Measurements from ENCODE around the gene TMEM126A. TPM values are rescaled to one million over a fixed set of nuclear protein-coding genes. Genes with fewer than 3 reads are reported as not detected.

TMEM126A gene
- total and polyA plus RNA-seq, 2 of the 13 experiments (the other 11 are each of a cell fraction or from before 2014, with no cell fraction given): 59.5 to 66.9 TPM

- peak; percentile 78 for TF ChIP-seq ZNF614 (CRISPR knock-in tag; IDR thresholded peaks at IDR 0.05; ENCODE audit: borderline replicate concordance)
- TF ChIP-seq ZNF530 (CRISPR knock-in tag; IDR thresholded peaks at IDR 0.05; ENCODE audit: low read depth): no peak
- no peak for TF ChIP-seq ZSCAN20 (CRISPR knock-in tag; IDR thresholded peaks at IDR 0.05; ENCODE audit: borderline replicate concordance)
- TF ChIP-seq, protein P1, sequence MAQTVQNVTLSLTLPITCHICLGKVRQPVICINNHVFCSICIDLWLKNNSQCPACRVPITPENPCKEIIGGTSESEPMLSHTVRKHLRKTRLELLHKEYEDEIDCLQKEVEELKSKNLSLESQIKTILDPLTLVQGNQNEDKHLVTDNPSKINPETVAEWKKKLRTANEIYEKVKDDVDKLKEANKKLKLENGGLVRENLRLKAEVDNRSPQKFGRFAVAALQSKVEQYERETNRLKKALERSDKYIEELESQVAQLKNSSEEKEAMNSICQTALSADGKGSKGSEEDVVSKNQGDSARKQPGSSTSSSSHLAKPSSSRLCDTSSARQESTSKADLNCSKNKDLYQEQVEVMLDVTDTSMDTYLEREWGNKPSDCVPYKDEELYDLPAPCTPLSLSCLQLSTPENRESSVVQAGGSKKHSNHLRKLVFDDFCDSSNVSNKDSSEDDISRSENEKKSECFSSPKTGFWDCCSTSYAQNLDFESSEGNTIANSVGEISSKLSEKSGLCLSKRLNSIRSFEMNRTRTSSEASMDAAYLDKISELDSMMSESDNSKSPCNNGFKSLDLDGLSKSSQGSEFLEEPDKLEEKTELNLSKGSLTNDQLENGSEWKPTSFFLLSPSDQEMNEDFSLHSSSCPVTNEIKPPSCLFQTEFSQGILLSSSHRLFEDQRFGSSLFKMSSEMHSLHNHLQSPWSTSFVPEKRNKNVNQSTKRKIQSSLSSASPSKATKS (CRISPR knock-in tag; IDR thresholded peaks at IDR 0.05): no peak
- TF ChIP-seq PLRG1 (conservative IDR thresholded peaks at IDR 0.05): no peak
- no peak for TF ChIP-seq FOXJ3 (CRISPR knock-in tag; IDR thresholded peaks at IDR 0.05; ENCODE audit: borderline replicate concordance)
- no peak for TF ChIP-seq ZNF296 (CRISPR knock-in tag; conservative IDR thresholded peaks at IDR 0.05)
- TF ChIP-seq CEBPZ (IDR thresholded peaks at IDR 0.05; ENCODE audit: low read length): no peak
- TF ChIP-seq ZNF841 (CRISPR knock-in tag; IDR thresholded peaks at IDR 0.05; ENCODE audit: borderline replicate concordance): no peak
- TF ChIP-seq JDP2 (CRISPR knock-in tag; IDR thresholded peaks at IDR 0.05; ENCODE audit: borderline replicate concordance): no peak
- peak; percentile 46; the same call in 1 of the 2 replicates for TF ChIP-seq HOMEZ (CRISPR knock-in tag; IDR thresholded peaks at IDR 0.05; ENCODE audit: low read depth)
- TF ChIP-seq STAT6 (CRISPR knock-in tag; IDR thresholded peaks at IDR 0.05; ENCODE audit: borderline replicate concordance): no peak
- peak; percentile 75; the same call in 1 of the 2 replicates for TF ChIP-seq ZNF891 (CRISPR knock-in tag; IDR thresholded peaks at IDR 0.05)
- TF ChIP-seq ZEB1 (IDR thresholded peaks at IDR 0.05; ENCODE audit: insufficient replicate concordance, low read depth): no peak
- TF ChIP-seq POLR2A (IDR thresholded peaks at IDR 0.05; ENCODE audit: insufficient read depth in 1 of 2, low read depth in 2 of 2, low read length in 2 of 2): peak; percentile 90
- TF ChIP-seq MEIS1 (CRISPR knock-in tag; IDR thresholded peaks at IDR 0.05; ENCODE audit: borderline replicate concordance): no peak
- TF ChIP-seq TFE3 (CRISPR knock-in tag; IDR thresholded peaks at IDR 0.05): peak; percentile 73
- no peak for TF ChIP-seq MTF1 (CRISPR knock-in tag; IDR thresholded peaks at IDR 0.05)
Measured at GRCh38 chr11:85647604-85648299, at the start of gene TMEM126A (continued).

Data from HepG2 (cell line).